ENCODE measurements around the gene GPC5.

GPC5 gene

GRCh38 chr13:91397595-91397994, 826 bp upstream of the GPC5 start:
- TF ChIP-seq, protein P1, sequence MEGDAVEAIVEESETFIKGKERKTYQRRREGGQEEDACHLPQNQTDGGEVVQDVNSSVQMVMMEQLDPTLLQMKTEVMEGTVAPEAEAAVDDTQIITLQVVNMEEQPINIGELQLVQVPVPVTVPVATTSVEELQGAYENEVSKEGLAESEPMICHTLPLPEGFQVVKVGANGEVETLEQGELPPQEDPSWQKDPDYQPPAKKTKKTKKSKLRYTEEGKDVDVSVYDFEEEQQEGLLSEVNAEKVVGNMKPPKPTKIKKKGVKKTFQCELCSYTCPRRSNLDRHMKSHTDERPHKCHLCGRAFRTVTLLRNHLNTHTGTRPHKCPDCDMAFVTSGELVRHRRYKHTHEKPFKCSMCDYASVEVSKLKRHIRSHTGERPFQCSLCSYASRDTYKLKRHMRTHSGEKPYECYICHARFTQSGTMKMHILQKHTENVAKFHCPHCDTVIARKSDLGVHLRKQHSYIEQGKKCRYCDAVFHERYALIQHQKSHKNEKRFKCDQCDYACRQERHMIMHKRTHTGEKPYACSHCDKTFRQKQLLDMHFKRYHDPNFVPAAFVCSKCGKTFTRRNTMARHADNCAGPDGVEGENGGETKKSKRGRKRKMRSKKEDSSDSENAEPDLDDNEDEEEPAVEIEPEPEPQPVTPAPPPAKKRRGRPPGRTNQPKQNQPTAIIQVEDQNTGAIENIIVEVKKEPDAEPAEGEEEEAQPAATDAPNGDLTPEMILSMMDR (conservative IDR thresholded peaks at IDR 0.05), result no peak
- no peak overlapping the region for H3K27ac ChIP-seq

GRCh38 chr13:91399189-91400062, 1.0 kb downstream of the GPC5 start:
- H3K27ac ChIP-seq, result no peak overlapping the region
- TF ChIP-seq, protein P1 (conservative IDR thresholded peaks at IDR 0.05), result no peak

DNA sequence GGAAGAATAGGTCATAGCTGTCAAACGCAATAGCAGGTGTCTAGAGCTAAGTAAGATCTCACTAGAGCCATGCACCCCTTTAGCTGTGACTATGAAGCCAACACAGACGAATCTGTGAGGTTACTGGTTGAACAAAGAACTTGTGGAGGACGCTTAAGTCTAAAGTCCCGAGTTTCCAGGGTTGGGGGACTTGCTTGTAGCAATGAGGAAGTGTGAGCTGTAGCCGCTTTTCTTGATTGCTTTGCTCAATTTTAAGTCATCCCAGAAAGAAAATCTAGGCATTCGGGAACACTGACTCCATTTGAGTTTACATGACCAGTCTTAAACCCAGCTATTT, 1.6 kb downstream of the GPC5 start:
- H3K27ac ChIP-seq, result no peak overlapping the region
- TF ChIP-seq, protein P1 (conservative IDR thresholded peaks at IDR 0.05), result no peak

DNA sequence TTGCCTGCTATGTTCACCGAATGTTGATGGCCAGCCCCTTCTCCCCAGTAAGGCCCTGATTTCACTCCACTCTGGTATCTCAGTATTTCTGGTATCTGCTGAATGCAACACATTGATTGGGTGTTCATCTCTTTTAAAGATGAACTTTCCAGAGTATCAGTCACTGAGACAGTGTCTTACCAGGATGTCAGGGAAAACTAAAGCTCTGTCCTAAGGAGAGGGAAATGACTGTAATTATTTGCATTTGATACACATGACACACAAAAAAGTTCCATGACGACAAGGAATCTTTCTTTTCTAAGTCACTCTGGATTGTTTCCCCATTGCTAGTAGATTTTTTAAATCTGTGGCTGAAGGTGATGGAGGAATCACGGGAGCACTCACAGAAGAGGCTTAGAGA, 2.2 kb downstream of the GPC5 start:
- no peak overlapping the region for H3K27ac ChIP-seq
- TF ChIP-seq, protein P1 (conservative IDR thresholded peaks at IDR 0.05), result no peak

GRCh38 chr13:91401920-91402319, 3.5 kb downstream of the GPC5 start:
- TF ChIP-seq, protein P1 (conservative IDR thresholded peaks at IDR 0.05), result no peak
- no peak overlapping the region for H3K27ac ChIP-seq

- TF ChIP-seq, protein P1 (conservative IDR thresholded peaks at IDR 0.05), result no peak
- H3K27ac ChIP-seq, result no peak overlapping the region
Observed at GRCh38 chr13:91405240-91405639, 6.8 kb downstream of the GPC5 start.

- TF ChIP-seq, protein P1 (conservative IDR thresholded peaks at IDR 0.05), result peak; percentile 64
- no peak overlapping the region for H3K27ac ChIP-seq
Observed at GRCh38 chr13:91406619-91407018, 8.2 kb downstream of the GPC5 start.
